Right atrium auricular region (tissue), 2 donors: ENCODE results near the gene ZBTB20. TPM values are rescaled to one million over a fixed set of nuclear protein-coding genes. Genes with fewer than 3 reads are reported as not detected.

ENCODE experiments used
- DNase-seq: peaks from one replicate; pipeline ENCODE4 v3.0.0-alpha.2; 2019; ENCODE audit warnings: low spot score
- H3K27ac ChIP-seq, 2 donors: fragments of 200-600 bp; sonication (generic); 1 replicate in 1 of 2; 2 replicates in 1 of 2; pipeline ENCODE4 v1.5.1; 2016 to 2019
- H3K27me3 ChIP-seq, 2 donors: fragments of 200-600 bp; sonication (generic); one replicate each; pipeline versions ENCODE4 v1.5.1 to v1.6.0; 2017 to 2019
- H3K36me3 ChIP-seq: fragments of 200-600 bp; sonication (generic); one replicate; pipeline ENCODE4 v1.5.1; 2016
- H3K4me1 ChIP-seq, 2 donors: fragments of 200-600 bp; sonication (generic); one replicate each; pipeline versions ENCODE4 v1.5.1 to v1.6.0; 2017 to 2019
- H3K4me3 ChIP-seq, 2 donors: fragments of 200-600 bp; sonication (generic); 1 replicate in 1 of 2; 2 replicates in 1 of 2; pipeline ENCODE4 v1.5.1; 2017 to 2019; ENCODE audit warnings: mild to moderate bottlenecking in 1 of 2, moderate library complexity in 1 of 2
- H3K9me3 ChIP-seq, 2 donors: fragments of 200-600 bp; sonication (generic); one replicate each; pipeline ENCODE4 v1.5.1; 2019
- total RNA-seq, 2 donors: library from RNA; depleted of rRNA; stranded (reverse); fragments of >200 nt; gene quantifications; one replicate each; pipeline ENCODE4 v1.1.0, GENCODE V29; 2016
- TF ChIP-seq, protein P1 (sequence below), 2 donors: fragments of 200-600 bp; sonication (generic); IDR thresholded peaks; one replicate each; pipeline ENCODE4 v1.5.1; 2019; ENCODE audit warnings: antibody characterized with exemption in 2 of 2

The ZBTB20 gene
- total RNA-seq, 2 donors from 2014 or later = 84.6 to 90.8 TPM

DNA sequence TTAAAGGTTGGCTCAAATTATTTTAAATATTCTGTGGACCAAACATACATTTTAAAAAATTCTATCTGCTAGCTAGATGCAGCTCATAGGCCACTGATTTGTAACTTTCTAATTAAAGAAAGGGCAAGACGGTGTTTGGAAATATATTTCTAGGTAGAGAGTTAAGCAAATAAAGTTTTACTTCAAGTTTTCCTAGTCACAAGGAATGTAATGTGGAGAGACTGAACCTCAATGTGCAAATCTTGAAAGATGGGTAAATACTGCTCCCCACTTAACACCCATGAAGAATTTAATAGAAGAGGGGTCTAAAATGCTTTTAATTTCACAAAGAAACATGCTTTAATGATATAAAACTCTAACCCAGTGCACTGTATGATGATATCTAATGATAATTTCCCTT lies 678.0 kb downstream of the ZBTB20 start:
- no peaks in the 10 kb centered on the region for H3K9me3 ChIP-seq
- DNase-seq = no peak
- peaks cover 0 to 16% of the 10 kb centered on the region in 2 donors for H3K4me1 ChIP-seq
- no peak overlapping the region for H3K4me3 ChIP-seq
- no peaks in the 10 kb centered on the region for H3K27me3 ChIP-seq
- TF ChIP-seq, protein P1, sequence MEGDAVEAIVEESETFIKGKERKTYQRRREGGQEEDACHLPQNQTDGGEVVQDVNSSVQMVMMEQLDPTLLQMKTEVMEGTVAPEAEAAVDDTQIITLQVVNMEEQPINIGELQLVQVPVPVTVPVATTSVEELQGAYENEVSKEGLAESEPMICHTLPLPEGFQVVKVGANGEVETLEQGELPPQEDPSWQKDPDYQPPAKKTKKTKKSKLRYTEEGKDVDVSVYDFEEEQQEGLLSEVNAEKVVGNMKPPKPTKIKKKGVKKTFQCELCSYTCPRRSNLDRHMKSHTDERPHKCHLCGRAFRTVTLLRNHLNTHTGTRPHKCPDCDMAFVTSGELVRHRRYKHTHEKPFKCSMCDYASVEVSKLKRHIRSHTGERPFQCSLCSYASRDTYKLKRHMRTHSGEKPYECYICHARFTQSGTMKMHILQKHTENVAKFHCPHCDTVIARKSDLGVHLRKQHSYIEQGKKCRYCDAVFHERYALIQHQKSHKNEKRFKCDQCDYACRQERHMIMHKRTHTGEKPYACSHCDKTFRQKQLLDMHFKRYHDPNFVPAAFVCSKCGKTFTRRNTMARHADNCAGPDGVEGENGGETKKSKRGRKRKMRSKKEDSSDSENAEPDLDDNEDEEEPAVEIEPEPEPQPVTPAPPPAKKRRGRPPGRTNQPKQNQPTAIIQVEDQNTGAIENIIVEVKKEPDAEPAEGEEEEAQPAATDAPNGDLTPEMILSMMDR (IDR thresholded peaks at IDR 0.05) = no peak
- no peak overlapping the region for H3K27ac ChIP-seq
- H3K36me3 ChIP-seq = no peaks in the 10 kb centered on the region

DNA sequence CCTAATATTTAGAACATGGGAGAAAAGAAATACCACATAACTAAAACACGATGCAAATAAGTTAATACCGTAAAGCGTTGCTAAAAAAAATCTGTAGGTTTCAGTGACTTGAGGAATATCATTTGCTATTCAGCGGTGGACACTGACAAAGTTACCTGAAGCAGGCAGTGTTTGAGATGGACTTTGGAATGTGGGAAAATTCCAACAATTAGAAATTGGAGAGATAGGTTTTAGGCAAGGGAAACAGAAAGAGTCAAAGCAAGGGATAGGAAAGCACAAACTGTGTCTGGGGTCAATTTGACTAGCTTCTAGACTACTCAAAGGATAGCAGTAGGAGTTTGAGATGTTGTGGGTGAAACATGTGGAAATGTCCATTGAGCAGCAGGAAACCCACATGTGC lies 680.3 kb downstream of the ZBTB20 start:
- no peak for DNase-seq
- H3K9me3 ChIP-seq = no peaks in the 10 kb centered on the region
- H3K4me1 ChIP-seq = peaks cover 0 to 16% of the 10 kb centered on the region in 2 donors
- H3K27ac ChIP-seq = no peak overlapping the region
- H3K36me3 ChIP-seq = no peaks in the 10 kb centered on the region
- no peaks in the 10 kb centered on the region for H3K27me3 ChIP-seq
- H3K4me3 ChIP-seq = no peak overlapping the region
- TF ChIP-seq, protein P1 (IDR thresholded peaks at IDR 0.05) = no peak

DNA sequence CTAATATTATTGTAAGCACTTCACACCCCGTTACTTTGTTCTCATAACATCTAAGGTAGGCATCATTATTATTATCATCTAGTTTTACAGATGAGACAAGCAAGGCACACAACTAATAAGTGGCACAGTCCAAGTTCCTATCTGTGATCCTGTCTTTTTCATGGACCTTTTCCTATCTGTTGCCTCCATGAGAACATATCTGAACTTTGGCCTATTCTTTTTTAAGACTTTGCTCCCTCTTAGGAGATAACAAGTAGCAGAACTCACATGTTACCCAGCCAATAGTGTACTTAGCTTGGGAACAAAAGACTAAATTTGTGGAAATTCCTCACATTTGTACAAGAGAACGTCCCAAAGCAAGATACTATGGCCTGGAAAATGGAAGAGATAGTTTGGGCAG lies 680.8 kb downstream of the ZBTB20 start:
- Histone ChIP-seq H3K4me1 (peaks cover 0 to 16% of the 10 kb centered on the region in 2 donors), H3K27ac (no peak overlapping the region), H3K27me3 (no peaks in the 10 kb centered on the region), H3K36me3 (no peaks in the 10 kb centered on the region), H3K4me3 (no peak overlapping the region), H3K9me3 (no peaks in the 10 kb centered on the region)
- TF ChIP-seq, protein P1 (IDR thresholded peaks at IDR 0.05) = no peak
- no peak for DNase-seq

DNA sequence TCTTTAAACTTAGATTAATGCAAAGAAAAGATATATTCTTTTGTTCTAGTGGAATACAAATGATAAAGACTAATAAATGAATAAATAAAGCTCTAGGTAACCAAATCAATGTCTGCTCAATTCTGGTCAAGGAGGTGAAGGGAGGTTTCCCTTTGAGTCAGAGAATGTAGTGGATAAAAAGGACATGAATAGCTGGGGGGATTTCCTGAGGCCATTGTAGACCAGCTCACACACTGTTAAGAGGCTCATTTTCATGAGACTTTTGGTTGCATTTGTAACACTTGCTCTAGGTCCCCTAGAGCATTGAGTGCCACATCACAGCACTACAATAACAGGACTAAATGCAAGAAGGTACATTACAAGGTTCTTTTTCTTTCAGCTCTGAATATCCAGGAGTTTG lies 682.5 kb downstream of the ZBTB20 start:
- H3K4me1 ChIP-seq = peaks cover 0 to 10% of the 10 kb centered on the region in 2 donors
- H3K27ac ChIP-seq = no peak overlapping the region
- TF ChIP-seq, protein P1 (IDR thresholded peaks at IDR 0.05) = no peak
- DNase-seq = no peak
- H3K4me3 ChIP-seq = no peak overlapping the region
- no peaks in the 10 kb centered on the region for H3K27me3 ChIP-seq
- H3K36me3 ChIP-seq = no peaks in the 10 kb centered on the region
- H3K9me3 ChIP-seq = no peaks in the 10 kb centered on the region

DNA sequence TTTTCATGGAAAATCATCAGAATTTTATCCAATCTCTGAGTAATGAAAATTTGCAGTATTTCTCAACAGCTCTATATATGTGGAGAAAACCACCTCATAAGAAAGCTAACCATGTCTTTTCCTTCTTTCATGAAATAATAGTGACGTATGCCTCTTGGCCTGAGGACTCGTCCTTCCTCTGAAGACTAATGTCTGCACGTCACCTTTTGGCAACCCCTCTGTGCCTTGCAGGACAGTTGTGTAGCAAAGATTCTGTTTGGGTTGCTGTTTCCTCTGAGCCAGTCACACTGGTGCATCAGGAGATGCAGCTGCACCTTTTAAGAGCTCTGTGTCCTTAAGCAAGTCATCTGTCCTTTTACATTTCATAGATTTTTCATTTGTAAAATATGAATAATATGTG lies 684.3 kb downstream of the ZBTB20 start:
- H3K4me3 ChIP-seq = no peak overlapping the region
- no peaks in the 10 kb centered on the region for H3K36me3 ChIP-seq
- TF ChIP-seq, protein P1 (IDR thresholded peaks at IDR 0.05) = no peak
- no peak overlapping the region for H3K27ac ChIP-seq
- DNase-seq = no peak
- no peaks in the 10 kb centered on the region for H3K27me3 ChIP-seq
- no peaks in the 10 kb centered on the region for H3K9me3 ChIP-seq
- peaks cover 0 to 15% of the 10 kb centered on the region in 2 donors for H3K4me1 ChIP-seq

DNA sequence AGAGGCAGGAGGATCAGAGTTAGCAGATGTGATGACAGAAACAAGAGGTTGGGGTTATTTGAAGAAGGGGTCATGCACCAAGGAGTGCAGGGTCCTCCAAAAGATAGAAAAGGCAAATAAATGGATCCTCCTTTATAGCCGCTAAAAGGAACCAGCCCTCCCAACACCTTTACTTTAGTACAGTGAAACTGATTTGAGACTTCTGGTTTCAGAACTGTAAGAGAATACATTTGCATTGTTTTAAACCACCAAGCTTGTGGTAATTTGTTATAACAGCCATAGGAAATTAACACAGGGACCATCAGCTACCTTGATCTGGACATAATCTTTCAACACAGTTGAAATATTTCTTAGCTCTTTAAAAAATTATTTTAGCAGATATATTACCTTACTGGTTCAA lies 686.6 kb downstream of the ZBTB20 start:
- no peak overlapping the region for H3K27ac ChIP-seq
- H3K36me3 ChIP-seq = no peaks in the 10 kb centered on the region
- H3K4me3 ChIP-seq = no peak overlapping the region
- TF ChIP-seq, protein P1 (IDR thresholded peaks at IDR 0.05) = no peak
- peaks cover 0 to 24% of the 10 kb centered on the region in 2 donors for H3K4me1 ChIP-seq
- no peak for DNase-seq
- no peaks in the 10 kb centered on the region for H3K27me3 ChIP-seq
- H3K9me3 ChIP-seq = no peaks in the 10 kb centered on the region
